OCI-LY3 (cell line): ENCODE results near the gene CD300LF.
A peak's percentile ranks its signal among the peaks of the same experiment; 100 is the strongest.

Source experiments
- EZH2phosphoT487 ChIP-seq: fragments of 200-600 bp; shearing (Covaris generic); IDR thresholded peaks from 2 replicates; pipeline ENCODE4 v1.6.1; 2018; ENCODE audit warnings: antibody characterized with exemption, mixed run types, low read depth
- TF ChIP-seq, protein P1 (sequence below): fragments of 200-600, 300-600 bp; sonication (generic); IDR thresholded peaks from 2 replicates; pipeline ENCODE4 v1.5.1; 2014; ENCODE audit warnings: antibody characterized with exemption, low read length, low read depth

DNA sequence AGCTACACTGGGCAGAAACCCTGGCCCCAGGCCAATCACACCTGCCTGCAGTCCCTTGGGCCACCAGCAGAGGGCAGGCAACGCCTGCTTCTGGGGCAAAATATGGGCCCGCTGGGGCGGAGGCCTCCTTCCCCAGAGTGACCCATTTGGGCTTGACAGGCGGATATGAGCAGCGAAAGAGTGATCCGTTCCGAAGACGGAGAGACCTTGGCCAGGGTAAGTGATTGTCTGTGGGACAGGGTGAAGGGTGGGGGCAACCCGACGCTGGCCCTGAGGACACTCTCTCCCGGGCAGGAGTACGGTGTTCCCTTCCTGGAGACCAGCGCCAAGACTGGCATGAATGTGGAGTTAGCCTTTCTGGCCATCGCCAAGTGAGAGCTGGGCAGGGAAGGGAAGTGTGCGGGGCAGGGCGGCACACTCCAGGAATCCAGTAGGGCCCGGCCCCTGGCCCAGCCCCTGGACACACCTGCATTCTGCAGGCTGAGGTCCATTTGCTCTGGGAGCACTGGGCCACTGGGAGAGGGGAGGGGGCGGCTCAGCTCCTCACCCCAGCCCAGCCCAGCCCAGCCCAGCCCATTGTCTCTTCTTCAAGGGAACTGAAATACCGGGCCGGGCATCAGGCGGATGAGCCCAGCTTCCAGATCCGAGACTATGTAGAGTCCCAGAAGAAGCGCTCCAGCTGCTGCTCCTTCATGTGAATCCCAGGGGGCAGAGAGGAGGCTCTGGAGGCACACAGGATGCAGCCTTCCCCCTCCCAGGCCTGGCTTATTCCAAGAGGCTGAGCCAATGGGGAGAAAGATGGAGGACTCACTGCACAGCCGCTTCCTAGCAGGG, 32.2 kb upstream of the CD300LF start:
- TF ChIP-seq, protein P1, sequence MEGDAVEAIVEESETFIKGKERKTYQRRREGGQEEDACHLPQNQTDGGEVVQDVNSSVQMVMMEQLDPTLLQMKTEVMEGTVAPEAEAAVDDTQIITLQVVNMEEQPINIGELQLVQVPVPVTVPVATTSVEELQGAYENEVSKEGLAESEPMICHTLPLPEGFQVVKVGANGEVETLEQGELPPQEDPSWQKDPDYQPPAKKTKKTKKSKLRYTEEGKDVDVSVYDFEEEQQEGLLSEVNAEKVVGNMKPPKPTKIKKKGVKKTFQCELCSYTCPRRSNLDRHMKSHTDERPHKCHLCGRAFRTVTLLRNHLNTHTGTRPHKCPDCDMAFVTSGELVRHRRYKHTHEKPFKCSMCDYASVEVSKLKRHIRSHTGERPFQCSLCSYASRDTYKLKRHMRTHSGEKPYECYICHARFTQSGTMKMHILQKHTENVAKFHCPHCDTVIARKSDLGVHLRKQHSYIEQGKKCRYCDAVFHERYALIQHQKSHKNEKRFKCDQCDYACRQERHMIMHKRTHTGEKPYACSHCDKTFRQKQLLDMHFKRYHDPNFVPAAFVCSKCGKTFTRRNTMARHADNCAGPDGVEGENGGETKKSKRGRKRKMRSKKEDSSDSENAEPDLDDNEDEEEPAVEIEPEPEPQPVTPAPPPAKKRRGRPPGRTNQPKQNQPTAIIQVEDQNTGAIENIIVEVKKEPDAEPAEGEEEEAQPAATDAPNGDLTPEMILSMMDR: peak; percentile 97
- no peak for TF ChIP-seq EZH2phosphoT487
